Measurements from ENCODE around the gene SPTLC2. TPM values are rescaled to one million over a fixed set of nuclear protein-coding genes. Genes with fewer than 3 reads are reported as not detected.

SPTLC2 gene
- total and polyA plus RNA-seq, 2 of the 13 experiments (the other 11 are each of a cell fraction or from before 2014, with no cell fraction given), result 17.4 to 17.5 TPM

- ChIA-PET CTCF (ENCODE audit: low intra/inter-chr PET ratio, low total read pairs) (interaction anchor here (0.7 to 1.8 kb wide), 2 partner anchors 9 to 93 kb away, joined by 4 to 14 read pairs; no protein-coding TSS in a partner anchor), POLR2A (interaction anchor here (0.9 to 2.7 kb wide), 8 partner anchors 9 to 156 kb away, joined by 3 to 10 read pairs (median 6); partner anchors contain the start of genes GSTZ1, ISM2, POMT2 and SAMD15)
- Histone ChIP-seq H3K79me2 (ENCODE audit: insufficient read depth, low read length) (peaks cover 48% of the 10 kb centered on the region), H3K4me1 (ENCODE audit: insufficient read depth, low read length) (peaks cover 35% of the 10 kb centered on the region), H3K27ac (ENCODE audit: extremely low read length, insufficient read depth, low read length) (peak overlapping the region; percentile 88), H3K4me3 (replicated peaks in 1 of 3; ENCODE audit: insufficient read depth in 1 of 3, low read depth in 2 of 3, low read length in 3 of 3) (peak overlapping the region; percentile 79 to 98 (median 90)), H3K9me3 (ENCODE audit: low read length) (no peaks in the 10 kb centered on the region), H3K4me2 (ENCODE audit: low read depth, low read length) (peak overlapping the region; percentile 95), H2AFZ (ENCODE audit: low read length) (no peak overlapping the region), H3K36me3 (replicated peaks in 1 of 2; ENCODE audit: control insufficient read depth in 1 of 2, insufficient read depth in 2 of 2, low read length in 2 of 2) (peaks cover 29 to 42% of the 10 kb centered on the region in 2 experiments), H4K20me1 (ENCODE audit: insufficient read depth, low read length) (peaks cover 8% of the 10 kb centered on the region), H3K27me3 (ENCODE audit: control insufficient read depth in 1 of 2, insufficient read depth in 2 of 2, low read length in 2 of 2) (no peaks in the 10 kb centered on the region; a peak in 1 of 5 replicates), H3K9ac (ENCODE audit: insufficient read depth, low read depth, low read length) (peak overlapping the region; percentile 89)
- peak; percentile 75 for DNase-seq (ENCODE audit: low spot score)
- ATAC-seq, result no peak
- TSS peak; percentile 50 for BruUV-seq (replicated peaks)
- FAIRE-seq, result peak; percentile 60
- intact Hi-C loops (cut with micrococcal nuclease; ENCODE audit: unreplicated experiment), result loop anchor here (1.0 to 5.0 kb wide), 3 partner anchors 40 to 137 kb away; partner anchors contain the start of genes GSTZ1, ISM2 and POMT2
- in situ Hi-C loops (cut with HindIII; ENCODE audit: extremely low pct_ligation_motif_present, low pct_unique_long_range_greater_than_20kb), result loop anchor here (5.0 kb wide), 1 partner anchor 93 kb away; no protein-coding TSS in a partner anchor
- 44% methylated on average over 13 of the region's 13 CpGs for WGBS (ENCODE audit: low lambda C conversion rate)
- TF ChIP-seq ZBTB38 (CRISPR knock-in tag; IDR thresholded peaks at IDR 0.05) (0 out of 2 replicates have a peak, but pooled peaks have one; percentile 23), CTCF (CRISPR knock-in tag; IDR thresholded peaks at IDR 0.05) (peak; percentile 77), MBNL3 (CRISPR knock-in tag; conservative IDR thresholded peaks at IDR 0.05) (no peak), ZFY (CRISPR knock-in tag; IDR thresholded peaks at IDR 0.05) (no peak), ZKSCAN5 (CRISPR knock-in tag; IDR thresholded peaks at IDR 0.05) (no peak), ZNF605 (CRISPR knock-in tag; IDR thresholded peaks at IDR 0.05) (no peak), SOX6 (IDR thresholded peaks at IDR 0.05) (no peak), SOX6 (CRISPR knock-in tag; IDR thresholded peaks at IDR 0.05) (0 out of 2 replicates have a peak, but pooled peaks have one; percentile 13), FOXK2 (IDR thresholded peaks at IDR 0.05) (no peak), ZMYM4 (CRISPR knock-in tag; IDR thresholded peaks at IDR 0.05) (no peak), RAD21 (CRISPR knock-in tag; IDR thresholded peaks at IDR 0.05) (peak; percentile 38; the same call in 1 of the 2 replicates), TMF1 (CRISPR knock-in tag; IDR thresholded peaks at IDR 0.05; ENCODE audit: low read depth) (no peak), GLI4 (CRISPR knock-in tag; IDR thresholded peaks at IDR 0.05; ENCODE audit: borderline replicate concordance) (no peak)
- TF ChIP-seq, protein P1, sequence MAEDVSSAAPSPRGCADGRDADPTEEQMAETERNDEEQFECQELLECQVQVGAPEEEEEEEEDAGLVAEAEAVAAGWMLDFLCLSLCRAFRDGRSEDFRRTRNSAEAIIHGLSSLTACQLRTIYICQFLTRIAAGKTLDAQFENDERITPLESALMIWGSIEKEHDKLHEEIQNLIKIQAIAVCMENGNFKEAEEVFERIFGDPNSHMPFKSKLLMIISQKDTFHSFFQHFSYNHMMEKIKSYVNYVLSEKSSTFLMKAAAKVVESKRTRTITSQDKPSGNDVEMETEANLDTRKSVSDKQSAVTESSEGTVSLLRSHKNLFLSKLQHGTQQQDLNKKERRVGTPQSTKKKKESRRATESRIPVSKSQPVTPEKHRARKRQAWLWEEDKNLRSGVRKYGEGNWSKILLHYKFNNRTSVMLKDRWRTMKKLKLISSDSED (CRISPR knock-in tag; IDR thresholded peaks at IDR 0.05), result no peak
- TF ChIP-seq, protein P2, sequence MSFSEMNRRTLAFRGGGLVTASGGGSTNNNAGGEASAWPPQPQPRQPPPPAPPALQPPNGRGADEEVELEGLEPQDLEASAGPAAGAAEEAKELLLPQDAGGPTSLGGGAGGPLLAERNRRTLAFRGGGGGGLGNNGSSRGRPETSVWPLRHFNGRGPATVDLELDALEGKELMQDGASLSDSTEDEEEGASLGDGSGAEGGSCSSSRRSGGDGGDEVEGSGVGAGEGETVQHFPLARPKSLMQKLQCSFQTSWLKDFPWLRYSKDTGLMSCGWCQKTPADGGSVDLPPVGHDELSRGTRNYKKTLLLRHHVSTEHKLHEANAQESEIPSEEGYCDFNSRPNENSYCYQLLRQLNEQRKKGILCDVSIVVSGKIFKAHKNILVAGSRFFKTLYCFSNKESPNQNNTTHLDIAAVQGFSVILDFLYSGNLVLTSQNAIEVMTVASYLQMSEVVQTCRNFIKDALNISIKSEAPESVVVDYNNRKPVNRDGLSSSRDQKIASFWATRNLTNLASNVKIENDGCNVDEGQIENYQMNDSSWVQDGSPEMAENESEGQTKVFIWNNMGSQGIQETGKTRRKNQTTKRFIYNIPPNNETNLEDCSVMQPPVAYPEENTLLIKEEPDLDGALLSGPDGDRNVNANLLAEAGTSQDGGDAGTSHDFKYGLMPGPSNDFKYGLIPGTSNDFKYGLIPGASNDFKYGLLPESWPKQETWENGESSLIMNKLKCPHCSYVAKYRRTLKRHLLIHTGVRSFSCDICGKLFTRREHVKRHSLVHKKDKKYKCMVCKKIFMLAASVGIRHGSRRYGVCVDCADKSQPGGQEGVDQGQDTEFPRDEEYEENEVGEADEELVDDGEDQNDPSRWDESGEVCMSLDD (CRISPR knock-in tag; IDR thresholded peaks at IDR 0.05; ENCODE audit: borderline replicate concordance), result no peak
- TF ChIP-seq, protein P3, sequence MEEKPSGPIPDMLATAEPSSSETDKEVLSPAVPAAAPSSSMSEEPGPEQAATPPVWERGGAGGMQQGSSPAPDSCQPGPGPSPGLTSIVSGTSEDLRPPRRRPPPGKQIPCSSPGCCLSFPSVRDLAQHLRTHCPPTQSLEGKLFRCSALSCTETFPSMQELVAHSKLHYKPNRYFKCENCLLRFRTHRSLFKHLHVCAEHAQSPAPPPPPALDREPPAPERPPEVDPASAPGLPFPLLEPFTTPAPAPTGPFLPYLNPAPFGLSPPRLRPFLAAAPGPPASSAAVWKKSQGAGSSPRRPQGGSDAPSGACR (CRISPR knock-in tag; IDR thresholded peaks at IDR 0.05), result no peak
- TF ChIP-seq, protein P4, sequence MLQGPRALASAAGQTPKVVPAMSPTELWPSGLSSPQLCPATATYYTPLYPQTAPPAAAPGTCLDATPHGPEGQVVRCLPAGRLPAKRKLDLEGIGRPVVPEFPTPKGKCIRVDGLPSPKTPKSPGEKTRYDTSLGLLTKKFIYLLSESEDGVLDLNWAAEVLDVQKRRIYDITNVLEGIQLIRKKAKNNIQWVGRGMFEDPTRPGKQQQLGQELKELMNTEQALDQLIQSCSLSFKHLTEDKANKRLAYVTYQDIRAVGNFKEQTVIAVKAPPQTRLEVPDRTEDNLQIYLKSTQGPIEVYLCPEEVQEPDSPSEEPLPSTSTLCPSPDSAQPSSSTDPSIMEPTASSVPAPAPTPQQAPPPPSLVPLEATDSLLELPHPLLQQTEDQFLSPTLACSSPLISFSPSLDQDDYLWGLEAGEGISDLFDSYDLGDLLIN (CRISPR knock-in tag; IDR thresholded peaks at IDR 0.05; ENCODE audit: borderline replicate concordance), result no peak
Observed at GRCh38 chr14:77459072-77459723, 157.2 kb downstream of the SPTLC2 start.
